H9 (cell line): Measurements from ENCODE around the gene ZNF423. TPM values are rescaled to one million over a fixed set of nuclear protein-coding genes. Genes with fewer than 3 reads are reported as not detected.

ENCODE experiments used
- DNase-seq: peaks from one replicate; pipeline ENCODE4 v3.0.0-alpha.2; 2017
- H2AFZ ChIP-seq: one replicate; pipeline ENCODE4 v1.6.1; 2013; ENCODE audit warnings: mild to moderate bottlenecking, low read length, control low read depth, moderate library complexity
- H2AK5ac ChIP-seq: 2 replicates; pipeline ENCODE4 v1.6.1; 2013; ENCODE audit warnings: low read length, control low read depth, mixed read lengths; ENCODE audit not compliant: insufficient read length
- H2BK120ac ChIP-seq: one replicate; pipeline ENCODE4 v1.6.1; 2013; ENCODE audit warnings: low read depth, mild to moderate bottlenecking, low read length, control low read depth, inconsistent platforms; ENCODE audit not compliant: poor library complexity, severe bottlenecking
- H2BK12ac ChIP-seq: 2 replicates; pipeline ENCODE4 v1.6.1; 2013; ENCODE audit warnings: low read length, control low read depth, mixed read lengths, low read depth; ENCODE audit not compliant: insufficient read length
- H2BK15ac ChIP-seq: 2 replicates; pipeline ENCODE4 v1.6.1; 2013; ENCODE audit warnings: low read depth, low read length, control low read depth
- H2BK20ac ChIP-seq: one replicate; pipeline ENCODE4 v1.6.1; 2013; ENCODE audit warnings: low read depth, mild to moderate bottlenecking, low read length, control low read depth, inconsistent platforms; ENCODE audit not compliant: poor library complexity, severe bottlenecking
- H2BK5ac ChIP-seq: 2 replicates; pipeline ENCODE4 v1.6.1; 2013; ENCODE audit warnings: low read length, control low read depth, mixed read lengths; ENCODE audit not compliant: insufficient read length
- H3K14ac ChIP-seq: 2 replicates; pipeline ENCODE4 v1.6.1; 2013; ENCODE audit warnings: low read length, control low read depth; ENCODE audit not compliant: insufficient read depth
- H3K18ac ChIP-seq: 2 replicates; pipeline ENCODE4 v1.6.1; 2013; ENCODE audit warnings: low read depth, mild to moderate bottlenecking, mixed read lengths, low read length, control low read depth; ENCODE audit not compliant: insufficient read length
- H3K23ac ChIP-seq: 2 replicates; pipeline ENCODE4 v1.6.1; 2013; ENCODE audit warnings: low read length, control low read depth, mixed read lengths, low read depth; ENCODE audit not compliant: insufficient read length
- H3K23me2 ChIP-seq: 2 replicates; pipeline ENCODE4 v1.6.1; 2013; ENCODE audit warnings: low read depth, mild to moderate bottlenecking, mixed read lengths, low read length, control low read depth; ENCODE audit not compliant: insufficient read length, poor library complexity, severe bottlenecking
- H3K27ac ChIP-seq: 2 replicates; pipeline ENCODE4 v1.5.1; 2013; ENCODE audit warnings: low read length, control low read depth, mixed read lengths, low read depth; ENCODE audit not compliant: insufficient read length
- H3K27me3 ChIP-seq: 2 replicates; pipeline ENCODE4 v1.6.1; 2013; ENCODE audit warnings: low read length, control low read depth, inconsistent platforms; ENCODE audit not compliant: insufficient read depth
- H3K4ac ChIP-seq: 2 replicates; pipeline ENCODE4 v1.6.1; 2013; ENCODE audit warnings: low read depth, mild to moderate bottlenecking, control low read depth, inconsistent platforms, low read length, moderate library complexity
- H3K4me1 ChIP-seq: 2 replicates; pipeline ENCODE4 v1.6.1; 2013; ENCODE audit warnings: low read length, control low read depth, inconsistent platforms; ENCODE audit not compliant: insufficient read depth
- H3K4me2 ChIP-seq: 2 replicates; pipeline ENCODE4 v1.6.1; 2013; ENCODE audit warnings: low read length, control low read depth, mixed read lengths; ENCODE audit not compliant: insufficient read length, insufficient read depth
- H3K56ac ChIP-seq: 2 replicates; pipeline ENCODE4 v1.6.1; 2013; ENCODE audit warnings: low read depth, mild to moderate bottlenecking, mixed read lengths, low read length, control low read depth; ENCODE audit not compliant: insufficient read length
- H3K79me1 ChIP-seq: 2 replicates; pipeline ENCODE4 v1.6.1; 2013; ENCODE audit warnings: low read depth, mild to moderate bottlenecking, moderate library complexity, low read length, control low read depth, inconsistent platforms; ENCODE audit not compliant: insufficient read depth, poor library complexity, severe bottlenecking
- H3K79me2 ChIP-seq: 2 replicates; pipeline ENCODE4 v1.6.1; 2013; ENCODE audit warnings: low read length, control low read depth, inconsistent platforms; ENCODE audit not compliant: insufficient read depth
- H3K9ac ChIP-seq: 2 replicates; pipeline ENCODE4 v1.6.1; 2013; ENCODE audit warnings: low read length, control low read depth, mixed read lengths; ENCODE audit not compliant: insufficient read length; ENCODE audit errors: extremely low read depth
- H3K9me3 ChIP-seq: one replicate; pipeline ENCODE4 v1.6.1; 2013; ENCODE audit warnings: low read depth, low read length, inconsistent platforms; ENCODE audit not compliant: control insufficient read depth
- H3T11ph ChIP-seq: one replicate; pipeline ENCODE4 v1.6.1; 2013; ENCODE audit warnings: mild to moderate bottlenecking, low read length, control low read depth, inconsistent platforms
- H4K20me1 ChIP-seq: one replicate; pipeline ENCODE4 v1.6.1; 2013; ENCODE audit not compliant: control insufficient read depth, insufficient read length, insufficient read depth
- H4K5ac ChIP-seq: 2 replicates; pipeline ENCODE4 v1.6.1; 2013; ENCODE audit warnings: low read depth, mild to moderate bottlenecking, mixed read lengths, low read length, control low read depth; ENCODE audit not compliant: insufficient read length
- H4K8ac ChIP-seq: replicated peaks from 2 replicates; pipeline ENCODE4 v1.6.1; 2013; ENCODE audit warnings: low read length, control low read depth, mixed read lengths, low read depth; ENCODE audit not compliant: insufficient read length
- H4K91ac ChIP-seq: 2 replicates; pipeline ENCODE4 v1.6.1; 2013; ENCODE audit warnings: low read depth, mild to moderate bottlenecking, moderate library complexity, mixed read lengths, low read length, control low read depth; ENCODE audit not compliant: insufficient read length
- H3K27ac Mint-ChIP-seq, 3 experiments: 2 replicates in 2 of 3; 3 replicates in 1 of 3; pipeline ENCODE4 v1.8.0; 2020 to 2021; ENCODE audit warnings: mixed read lengths in 3 of 3, mild to moderate bottlenecking in 1 of 3, moderate library complexity in 1 of 3
- H3K27me3 Mint-ChIP-seq: 2 replicates; pipeline ENCODE4 v1.8.0; 2021; ENCODE audit warnings: low read depth, mild to moderate bottlenecking, moderate library complexity, mixed read lengths
- H3K36me3 Mint-ChIP-seq, 3 experiments: 2 replicates in 2 of 3; 3 replicates in 1 of 3; pipeline ENCODE4 v1.8.0; 2020 to 2021; ENCODE audit warnings: low read depth in 3 of 3, mixed read lengths in 3 of 3; ENCODE audit not compliant: insufficient read depth in 1 of 3
- H3K4me1 Mint-ChIP-seq, 2 experiments: 2 replicates each; pipeline ENCODE4 v1.8.0; 2020; ENCODE audit warnings: mixed read lengths in 2 of 2
- H3K4me3 Mint-ChIP-seq, 2 experiments: 2 replicates in 1 of 2; 3 replicates in 1 of 2; pipeline ENCODE4 v1.8.0; 2020 to 2021; ENCODE audit warnings: mild to moderate bottlenecking in 2 of 2, mixed read lengths in 2 of 2, moderate library complexity in 1 of 2
- H3K9me3 Mint-ChIP-seq, 2 experiments: 2 replicates in 1 of 2; 3 replicates in 1 of 2; pipeline ENCODE4 v1.8.0; 2020; ENCODE audit warnings: mild to moderate bottlenecking in 2 of 2, mixed read lengths in 2 of 2, moderate library complexity in 1 of 2
- CTCF ChIP-seq: fragments of 200-600 bp; sonication (generic); conservative IDR thresholded peaks from 3 replicates; pipeline ENCODE4 v1.8.0; 2021; ENCODE audit warnings: antibody characterized with exemption, mild to moderate bottlenecking
- WGBS: extraction: QIAGEN DNeasy Blood & Tissue Kit; methylation state at CpG from one replicate; pipeline ENCODE4 v1.1.7; 2013; ENCODE audit warnings: missing lambda C conversion rate, low lambda C conversion rate, mixed read lengths; ENCODE audit not compliant: insufficient read length; ENCODE audit errors: extremely low coverage; 5-methylcytosine and 5-hydroxymethylcytosine counted together
- total RNA-seq: library from RNA; stranded (reverse); gene quantifications from 2 replicates; pipeline ENCODE4 v1.2.1, GENCODE V29; 2021

The ZNF423 gene
- total RNA-seq, 1 experiment from 2014 or later = 51.5 TPM

- Histone ChIP-seq H3K4me1 (peaks cover 3% of the 10 kb centered on the region; the same call in 1 of the 2 replicates), H3K79me1 (peaks cover 6% of the 10 kb centered on the region), H4K20me1 (no peaks in the 10 kb centered on the region), H3K27ac (no peak overlapping the region), H3K9ac (no peak overlapping the region), H2BK120ac (no peak overlapping the region), H3T11ph (no peak overlapping the region), H2AK5ac (no peak overlapping the region), H4K91ac (no peak overlapping the region), H3K23ac (no peak overlapping the region), H3K18ac (no peak overlapping the region), H3K14ac (no peak overlapping the region), H3K4me2 (no peak overlapping the region), H2AFZ (no peak overlapping the region), H2BK15ac (no peak overlapping the region), H3K9me3 (no peaks in the 10 kb centered on the region), H2BK5ac (no peak overlapping the region), H3K23me2 (no peaks in the 10 kb centered on the region), H4K8ac (no peak overlapping the region), H4K5ac (no peak overlapping the region), H3K56ac (no peak overlapping the region), H3K4ac (no peak overlapping the region), H3K79me2 (peaks cover 3% of the 10 kb centered on the region; the same call in 1 of the 2 replicates), H3K27me3 (no peaks in the 10 kb centered on the region), H2BK12ac (no peak overlapping the region), H2BK20ac (no peak overlapping the region)
- Mint-ChIP-seq H3K4me1 (peaks cover 20 to 23% of the 10 kb centered on the region in 2 experiments), H3K4me3 (no peak overlapping the region), H3K27ac (peak overlapping the region in 1 of 3 experiments; percentile 60; a peak in 1 of 7 replicates), H3K36me3 (peaks cover 0 to 13% (median 0%) of the 10 kb centered on the region in 3 experiments; a peak in 3 of 7 replicates), H3K27me3 (no peaks in the 10 kb centered on the region; the same call in 1 of the 2 replicates), H3K9me3 (no peaks in the 10 kb centered on the region)
- TF ChIP-seq CTCF = no peak
- no peak for DNase-seq
- no CpG with 5 or more reads among the region's 4 CpGs for WGBS
Observed at GRCh38 chr16:49806446-49806845, 49.5 kb downstream of the ZNF423 start.
